Erythroblast (primary cell): ENCODE measurements around the gene SVEP1.

Source experiments
- GATA1 ChIP-seq: IDR thresholded peaks from 2 replicates; pipeline ENCODE4 v1.6.1; 2011; ENCODE audit warnings: low read depth, mild to moderate bottlenecking, control low read depth, low read length, moderate library complexity
- POLR2A ChIP-seq: IDR thresholded peaks from 2 replicates; pipeline ENCODE4 v1.6.1; 2011; ENCODE audit warnings: mild to moderate bottlenecking, low read length

- no peak for TF ChIP-seq POLR2A
- no peak for TF ChIP-seq GATA1
These were observed 251.8 kb downstream of the SVEP1 start for GRCh38 chr9:110327716-110328115.
